ENCODE measurements around the gene CTU1.

The CTU1 gene

DNA sequence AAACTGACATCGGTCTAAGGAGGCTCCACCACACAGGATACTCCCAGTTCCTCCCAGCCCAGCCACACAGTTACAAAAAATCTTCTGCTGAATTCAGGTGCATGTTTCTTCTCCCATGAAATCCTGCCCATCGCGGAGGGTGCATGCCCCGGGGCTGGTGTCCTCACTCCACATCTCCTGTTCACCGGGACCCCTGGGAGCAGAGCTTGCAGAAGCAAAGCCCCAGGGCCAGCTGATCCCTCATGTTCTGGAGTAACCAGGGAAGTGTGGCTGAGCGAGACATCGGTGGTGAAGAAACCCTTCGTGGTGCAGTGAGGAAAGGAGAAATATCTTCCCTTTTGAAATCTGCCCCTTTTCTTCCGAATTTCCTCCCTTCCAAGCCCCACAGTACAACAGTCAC, 15.6 kb upstream of the CTU1 start:
- Histone ChIP-seq H3K9me3 (replicated peaks in 1 of 2; ENCODE audit: control insufficient read depth in 2 of 2, insufficient read depth in 1 of 2, low read depth in 1 of 2, low read length in 2 of 2) (no peaks in the 10 kb centered on the region), H3K18ac (ENCODE audit: low read length) (no peak overlapping the region), H3K4me3 (ENCODE audit: low read length in 2 of 2) (no peak overlapping the region), H2AFZ (ENCODE audit: low read length) (peak overlapping the region; percentile 53), H2BK5ac (ENCODE audit: low read length) (no peak overlapping the region), H2AK5ac (ENCODE audit: low read depth, low read length) (no peak overlapping the region), H3K14ac (ENCODE audit: low read length) (no peak overlapping the region), H2BK120ac (ENCODE audit: low read depth, low read length) (no peak overlapping the region), H2BK12ac (ENCODE audit: low read length) (no peak overlapping the region), H3K27me3 (ENCODE audit: control insufficient read depth in 3 of 3, insufficient read depth in 3 of 3, low read depth in 1 of 3, low read length in 3 of 3) (peaks cover 0 to 18% (median 0%) of the 10 kb centered on the region in 3 experiments), H4K8ac (ENCODE audit: low read depth, low read length) (no peak overlapping the region), H2BK15ac (ENCODE audit: low read length) (no peak overlapping the region), H3K4me1 (ENCODE audit: control insufficient read depth in 2 of 2, insufficient read depth in 1 of 2, low read depth in 1 of 2, low read length in 2 of 2) (peaks cover 0 to 3% of the 10 kb centered on the region in 2 donors), H3K9ac (ENCODE audit: low read depth, low read length, poor library complexity) (peak overlapping the region; percentile 38), H3K79me1 (ENCODE audit: low read depth, low read length) (no peaks in the 10 kb centered on the region), H3K4me2 (ENCODE audit: insufficient read depth, low read length, poor library complexity, severe bottlenecking) (no peak overlapping the region), H3K27ac (replicated peaks; ENCODE audit: low read length) (no peak overlapping the region), H3K36me3 (replicated peaks in 1 of 2; ENCODE audit: control insufficient read depth in 2 of 2, insufficient read depth in 2 of 2, low read length in 2 of 2) (no peaks in the 10 kb centered on the region), H3K23ac (ENCODE audit: low read depth, low read length, poor library complexity) (no peak overlapping the region), H3K4ac (ENCODE audit: low read length) (no peak overlapping the region), H4K91ac (ENCODE audit: low read depth, low read length, poor library complexity) (no peak overlapping the region)
- DNase-seq (ENCODE audit: low spot score): no peak
- no CpG with 5 or more reads among the region's 9 CpGs for WGBS, 2 donors (ENCODE audit: extremely low coverage in 2 of 2, insufficient read length in 2 of 2, insufficient replicate concordance in 1 of 2)

- H3K9ac ChIP-seq (ENCODE audit: low read depth, low read length, poor library complexity): no peak overlapping the region
- WGBS, 2 donors (ENCODE audit: extremely low coverage in 2 of 2, insufficient read length in 2 of 2, insufficient replicate concordance in 1 of 2): no CpG with 5 or more reads among the region's 6 CpGs
- no peak overlapping the region for H2BK15ac ChIP-seq (ENCODE audit: low read length)
- H3K14ac ChIP-seq (ENCODE audit: low read length): no peak overlapping the region
- no peak overlapping the region for H2AK5ac ChIP-seq (ENCODE audit: low read depth, low read length)
- H3K4me1 ChIP-seq (ENCODE audit: control insufficient read depth in 2 of 2, insufficient read depth in 1 of 2, low read depth in 1 of 2, low read length in 2 of 2): peaks cover 0 to 3% of the 10 kb centered on the region in 2 donors
- no peaks in the 10 kb centered on the region for H3K79me1 ChIP-seq (ENCODE audit: low read depth, low read length)
- peak overlapping the region; percentile 53 for H2AFZ ChIP-seq (ENCODE audit: low read length)
- H2BK5ac ChIP-seq (ENCODE audit: low read length): no peak overlapping the region
- H3K4me2 ChIP-seq (ENCODE audit: insufficient read depth, low read length, poor library complexity, severe bottlenecking): no peak overlapping the region
- H4K8ac ChIP-seq (ENCODE audit: low read depth, low read length): no peak overlapping the region
- no peak overlapping the region for H2BK120ac ChIP-seq (ENCODE audit: low read depth, low read length)
- no peak for DNase-seq (ENCODE audit: low spot score)
- no peak overlapping the region for H2BK12ac ChIP-seq (ENCODE audit: low read length)
- no peaks in the 10 kb centered on the region for H3K9me3 ChIP-seq (replicated peaks in 1 of 2; ENCODE audit: control insufficient read depth in 2 of 2, insufficient read depth in 1 of 2, low read depth in 1 of 2, low read length in 2 of 2)
- H4K91ac ChIP-seq (ENCODE audit: low read depth, low read length, poor library complexity): no peak overlapping the region
- H3K23ac ChIP-seq (ENCODE audit: low read depth, low read length, poor library complexity): no peak overlapping the region
- H3K18ac ChIP-seq (ENCODE audit: low read length): no peak overlapping the region
- no peaks in the 10 kb centered on the region for H3K36me3 ChIP-seq (replicated peaks in 1 of 2; ENCODE audit: control insufficient read depth in 2 of 2, insufficient read depth in 2 of 2, low read length in 2 of 2)
- no peak overlapping the region for H3K4me3 ChIP-seq (ENCODE audit: low read length in 2 of 2)
- H3K4ac ChIP-seq (ENCODE audit: low read length): no peak overlapping the region
- H3K27ac ChIP-seq (replicated peaks; ENCODE audit: low read length): no peak overlapping the region
- H3K27me3 ChIP-seq (ENCODE audit: control insufficient read depth in 3 of 3, insufficient read depth in 3 of 3, low read depth in 1 of 3, low read length in 3 of 3): peaks cover 0 to 13% (median 0%) of the 10 kb centered on the region in 3 experiments
Measured at GRCh38 chr19:51123381-51123800, 15.2 kb upstream of the CTU1 start.

- Histone ChIP-seq H3K14ac (ENCODE audit: low read length) (peak overlapping the region; percentile 89), H2AK5ac (ENCODE audit: low read depth, low read length) (peak overlapping the region; percentile 52), H3K9me3 (replicated peaks in 1 of 2; ENCODE audit: control insufficient read depth in 2 of 2, insufficient read depth in 1 of 2, low read depth in 1 of 2, low read length in 2 of 2) (no peaks in the 10 kb centered on the region), H3K9ac (ENCODE audit: low read depth, low read length, poor library complexity) (no peak overlapping the region), H2AFZ (ENCODE audit: low read length) (no peak overlapping the region), H3K36me3 (replicated peaks in 1 of 2; ENCODE audit: control insufficient read depth in 2 of 2, insufficient read depth in 2 of 2, low read length in 2 of 2) (no peaks in the 10 kb centered on the region), H4K8ac (ENCODE audit: low read depth, low read length) (peak overlapping the region; percentile 33), H3K4ac (ENCODE audit: low read length) (no peak overlapping the region), H3K4me3 (ENCODE audit: low read length in 2 of 2) (no peak overlapping the region), H2BK15ac (ENCODE audit: low read length) (no peak overlapping the region), H3K27ac (replicated peaks; ENCODE audit: low read length) (no peak overlapping the region), H3K4me2 (ENCODE audit: insufficient read depth, low read length, poor library complexity, severe bottlenecking) (no peak overlapping the region), H4K91ac (ENCODE audit: low read depth, low read length, poor library complexity) (no peak overlapping the region), H3K4me1 (ENCODE audit: control insufficient read depth in 2 of 2, insufficient read depth in 1 of 2, low read depth in 1 of 2, low read length in 2 of 2) (peaks cover 0 to 3% of the 10 kb centered on the region in 2 donors), H2BK120ac (ENCODE audit: low read depth, low read length) (no peak overlapping the region), H3K18ac (ENCODE audit: low read length) (no peak overlapping the region), H3K79me1 (ENCODE audit: low read depth, low read length) (no peaks in the 10 kb centered on the region), H3K23ac (ENCODE audit: low read depth, low read length, poor library complexity) (peak overlapping the region; percentile 73), H2BK5ac (ENCODE audit: low read length) (no peak overlapping the region), H3K27me3 (ENCODE audit: control insufficient read depth in 3 of 3, insufficient read depth in 3 of 3, low read depth in 1 of 3, low read length in 3 of 3) (peaks cover 0 to 11% (median 0%) of the 10 kb centered on the region in 3 experiments), H2BK12ac (ENCODE audit: low read length) (no peak overlapping the region)
- WGBS, 2 donors (ENCODE audit: extremely low coverage in 2 of 2, insufficient read length in 2 of 2, insufficient replicate concordance in 1 of 2): no CpG with 5 or more reads among the region's 22 CpGs
- no peak for DNase-seq (ENCODE audit: low spot score)
Measured at GRCh38 chr19:51122112-51122981, 14.1 kb upstream of the CTU1 start.

- H3K4me2 ChIP-seq (ENCODE audit: insufficient read depth, low read length, poor library complexity, severe bottlenecking): no peak overlapping the region
- H3K4me1 ChIP-seq (ENCODE audit: control insufficient read depth in 2 of 2, insufficient read depth in 1 of 2, low read depth in 1 of 2, low read length in 2 of 2): peaks cover 0 to 3% of the 10 kb centered on the region in 2 donors
- H3K4me3 ChIP-seq (ENCODE audit: low read length in 2 of 2): no peak overlapping the region
- no peak overlapping the region for H3K18ac ChIP-seq (ENCODE audit: low read length)
- H2BK5ac ChIP-seq (ENCODE audit: low read length): no peak overlapping the region
- no peaks in the 10 kb centered on the region for H3K36me3 ChIP-seq (replicated peaks in 1 of 2; ENCODE audit: control insufficient read depth in 2 of 2, insufficient read depth in 2 of 2, low read length in 2 of 2)
- H4K91ac ChIP-seq (ENCODE audit: low read depth, low read length, poor library complexity): no peak overlapping the region
- no peak overlapping the region for H2BK12ac ChIP-seq (ENCODE audit: low read length)
- no peaks in the 10 kb centered on the region for H3K9me3 ChIP-seq (replicated peaks in 1 of 2; ENCODE audit: control insufficient read depth in 2 of 2, insufficient read depth in 1 of 2, low read depth in 1 of 2, low read length in 2 of 2)
- no peaks in the 10 kb centered on the region for H3K79me1 ChIP-seq (ENCODE audit: low read depth, low read length)
- H3K4ac ChIP-seq (ENCODE audit: low read length): no peak overlapping the region
- WGBS, 2 donors (ENCODE audit: extremely low coverage in 2 of 2, insufficient read length in 2 of 2, insufficient replicate concordance in 1 of 2): no CpG with 5 or more reads among the region's 8 CpGs
- H2AK5ac ChIP-seq (ENCODE audit: low read depth, low read length): no peak overlapping the region
- peaks cover 0 to 7% (median 0%) of the 10 kb centered on the region in 3 experiments for H3K27me3 ChIP-seq (ENCODE audit: control insufficient read depth in 3 of 3, insufficient read depth in 3 of 3, low read depth in 1 of 3, low read length in 3 of 3)
- H3K23ac ChIP-seq (ENCODE audit: low read depth, low read length, poor library complexity): no peak overlapping the region
- H4K8ac ChIP-seq (ENCODE audit: low read depth, low read length): no peak overlapping the region
- H2AFZ ChIP-seq (ENCODE audit: low read length): no peak overlapping the region
- H3K27ac ChIP-seq (replicated peaks; ENCODE audit: low read length): no peak overlapping the region
- DNase-seq (ENCODE audit: low spot score): no peak
- no peak overlapping the region for H3K9ac ChIP-seq (ENCODE audit: low read depth, low read length, poor library complexity)
- H3K14ac ChIP-seq (ENCODE audit: low read length): no peak overlapping the region
- no peak overlapping the region for H2BK15ac ChIP-seq (ENCODE audit: low read length)
- H2BK120ac ChIP-seq (ENCODE audit: low read depth, low read length): no peak overlapping the region
Measured at GRCh38 chr19:51121257-51121656, 13.0 kb upstream of the CTU1 start.
